Subcutaneous abdominal adipose tissue (tissue), 5 donors: ENCODE results near the gene PRDM16.

Experiments used
- H3K27ac ChIP-seq: one replicate; pipeline ENCODE4 v1.7.0; 2013; ENCODE audit warnings: low read depth, mild to moderate bottlenecking, inconsistent platforms, low read length, moderate library complexity
- H3K27me3 ChIP-seq, 5 donors: one replicate each; pipeline ENCODE4 v1.7.0; 2013; ENCODE audit warnings: low read length in 5 of 5, inconsistent platforms in 1 of 5; ENCODE audit not compliant: control insufficient read depth in 5 of 5, insufficient read depth in 4 of 5
- H3K36me3 ChIP-seq, 5 donors: one replicate each; pipeline ENCODE4 v1.7.0; 2013; ENCODE audit warnings: low read length in 5 of 5; ENCODE audit not compliant: control insufficient read depth in 5 of 5, insufficient read depth in 5 of 5
- H3K4me1 ChIP-seq, 5 donors: one replicate each; pipeline ENCODE4 v1.7.0; 2013; ENCODE audit warnings: low read length in 5 of 5, mild to moderate bottlenecking in 3 of 5, moderate library complexity in 1 of 5; ENCODE audit not compliant: control insufficient read depth in 5 of 5, insufficient read depth in 5 of 5
- H3K4me3 ChIP-seq, 5 donors: one replicate each; pipeline ENCODE4 v1.7.0; 2013; ENCODE audit warnings: low read length in 5 of 5, low read depth in 1 of 5
- H3K9ac ChIP-seq, 5 donors: one replicate each; pipeline ENCODE4 v1.7.0; 2013; ENCODE audit warnings: low read length in 5 of 5, mild to moderate bottlenecking in 4 of 5, moderate library complexity in 3 of 5
- H3K9me3 ChIP-seq, 5 donors: one replicate each; pipeline ENCODE4 v1.7.0; 2013; ENCODE audit warnings: low read length in 5 of 5; ENCODE audit not compliant: control insufficient read depth in 5 of 5
- donor health status: healthy.
- donor health status: healthy.
- donor health status: healthy.
- donor health status: healthy.
- donor health status: healthy.

PRDM16 gene

GRCh38 chr1:3363756-3364155 is 294.8 kb downstream of the PRDM16 start:
- H3K27me3 ChIP-seq, result peaks cover 3 to 43% (median 29%) of the 10 kb centered on the region in 5 donors
- no peak overlapping the region for H3K27ac ChIP-seq
- no peaks in the 10 kb centered on the region for H3K9me3 ChIP-seq
- peaks cover 2 to 20% (median 14%) of the 10 kb centered on the region in 5 donors for H3K4me1 ChIP-seq
- no peak overlapping the region for H3K4me3 ChIP-seq
- no peaks in the 10 kb centered on the region for H3K36me3 ChIP-seq
- no peak overlapping the region for H3K9ac ChIP-seq

GRCh38 chr1:3364551-3364950 is 295.5 kb downstream of the PRDM16 start:
- Histone ChIP-seq H3K36me3 (no peaks in the 10 kb centered on the region), H3K27me3 (peaks cover 3 to 46% (median 28%) of the 10 kb centered on the region in 5 donors), H3K9ac (no peak overlapping the region), H3K4me1 (peaks cover 2 to 28% (median 22%) of the 10 kb centered on the region in 5 donors), H3K27ac (no peak overlapping the region), H3K4me3 (no peak overlapping the region), H3K9me3 (no peaks in the 10 kb centered on the region)

- H3K9me3 ChIP-seq, result no peaks in the 10 kb centered on the region
- H3K4me3 ChIP-seq, result no peak overlapping the region
- peaks cover 3 to 46% (median 28%) of the 10 kb centered on the region in 5 donors for H3K27me3 ChIP-seq
- peaks cover 2 to 33% (median 26%) of the 10 kb centered on the region in 5 donors for H3K4me1 ChIP-seq
- H3K36me3 ChIP-seq, result no peaks in the 10 kb centered on the region
- no peak overlapping the region for H3K9ac ChIP-seq
- no peak overlapping the region for H3K27ac ChIP-seq
Observed at GRCh38 chr1:3364983-3365382, 296.0 kb downstream of the PRDM16 start.

- Histone ChIP-seq H3K9me3 (no peaks in the 10 kb centered on the region), H3K4me1 (peaks cover 2 to 39% (median 31%) of the 10 kb centered on the region in 5 donors), H3K27me3 (peaks cover 3 to 42% (median 28%) of the 10 kb centered on the region in 5 donors), H3K27ac (no peak overlapping the region), H3K9ac (no peak overlapping the region), H3K4me3 (peak overlapping the region in 1 of 5 donors; percentile 6), H3K36me3 (no peaks in the 10 kb centered on the region)
Observed at GRCh38 chr1:3365523-3366125, 296.6 kb downstream of the PRDM16 start.

GRCh38 chr1:3366126-3367051 is 297.4 kb downstream of the PRDM16 start:
- no peak overlapping the region for H3K27ac ChIP-seq
- H3K36me3 ChIP-seq, result no peaks in the 10 kb centered on the region
- peaks cover 2 to 39% (median 31%) of the 10 kb centered on the region in 5 donors for H3K4me1 ChIP-seq
- peaks cover 3 to 37% (median 23%) of the 10 kb centered on the region in 5 donors for H3K27me3 ChIP-seq
- no peaks in the 10 kb centered on the region for H3K9me3 ChIP-seq
- H3K4me3 ChIP-seq, result peak overlapping the region in 2 of 5 donors; percentile 6 to 11
- H3K9ac ChIP-seq, result no peak overlapping the region

- no peaks in the 10 kb centered on the region for H3K36me3 ChIP-seq
- H3K4me3 ChIP-seq, result no peak overlapping the region
- no peak overlapping the region for H3K9ac ChIP-seq
- peaks cover 3 to 36% (median 21%) of the 10 kb centered on the region in 5 donors for H3K27me3 ChIP-seq
- peaks cover 2 to 39% (median 31%) of the 10 kb centered on the region in 5 donors for H3K4me1 ChIP-seq
- H3K9me3 ChIP-seq, result no peaks in the 10 kb centered on the region
- no peak overlapping the region for H3K27ac ChIP-seq
Observed at GRCh38 chr1:3367376-3367775, 298.4 kb downstream of the PRDM16 start.

- H3K27me3 ChIP-seq, result peaks cover 0 to 37% (median 18%) of the 10 kb centered on the region in 5 donors
- no peak overlapping the region for H3K4me3 ChIP-seq
- H3K4me1 ChIP-seq, result peaks cover 2 to 44% (median 31%) of the 10 kb centered on the region in 5 donors
- H3K36me3 ChIP-seq, result no peaks in the 10 kb centered on the region
- peak overlapping the region; percentile 65 for H3K27ac ChIP-seq
- H3K9ac ChIP-seq, result no peak overlapping the region
- H3K9me3 ChIP-seq, result no peaks in the 10 kb centered on the region
Observed at GRCh38 chr1:3368059-3368458, 299.1 kb downstream of the PRDM16 start.

- no peaks in the 10 kb centered on the region for H3K9me3 ChIP-seq
- H3K27me3 ChIP-seq, result peaks cover 0 to 41% (median 21%) of the 10 kb centered on the region in 5 donors
- peaks cover 2 to 52% (median 31%) of the 10 kb centered on the region in 5 donors for H3K4me1 ChIP-seq
- no peak overlapping the region for H3K4me3 ChIP-seq
- no peak overlapping the region for H3K9ac ChIP-seq
- H3K36me3 ChIP-seq, result no peaks in the 10 kb centered on the region
- peak overlapping the region; percentile 65 for H3K27ac ChIP-seq
Observed at GRCh38 chr1:3368711-3369445, 299.9 kb downstream of the PRDM16 start.

GRCh38 chr1:3369446-3370076 is 300.6 kb downstream of the PRDM16 start:
- Histone ChIP-seq H3K27me3 (peaks cover 0 to 36% (median 23%) of the 10 kb centered on the region in 5 donors), H3K9ac (no peak overlapping the region), H3K4me3 (no peak overlapping the region), H3K4me1 (peaks cover 2 to 53% (median 31%) of the 10 kb centered on the region in 5 donors), H3K36me3 (no peaks in the 10 kb centered on the region), H3K27ac (peak overlapping the region; percentile 65), H3K9me3 (no peaks in the 10 kb centered on the region)
